DMS79 treated with DMSO at 0.1 percent for 48 hours (cell line): ENCODE measurements around the gene NPSR1.
"Not testable (repeated sequence)": the region's sequence is repeated elsewhere in the genome, so short reads cannot be mapped to it uniquely, and the experiment has no call there.

Experiments used
- DNase-seq: peaks from one replicate; lab custom pipeline; 2025; lab: John Stamatoyannopoulos, UW

The NPSR1 gene, protein sequence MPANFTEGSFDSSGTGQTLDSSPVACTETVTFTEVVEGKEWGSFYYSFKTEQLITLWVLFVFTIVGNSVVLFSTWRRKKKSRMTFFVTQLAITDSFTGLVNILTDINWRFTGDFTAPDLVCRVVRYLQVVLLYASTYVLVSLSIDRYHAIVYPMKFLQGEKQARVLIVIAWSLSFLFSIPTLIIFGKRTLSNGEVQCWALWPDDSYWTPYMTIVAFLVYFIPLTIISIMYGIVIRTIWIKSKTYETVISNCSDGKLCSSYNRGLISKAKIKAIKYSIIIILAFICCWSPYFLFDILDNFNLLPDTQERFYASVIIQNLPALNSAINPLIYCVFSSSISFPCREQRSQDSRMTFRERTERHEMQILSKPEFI

GRCh38 chr7:34657632-34658268, at the start of gene NPSR1:
Gene NPSR1 (plus strand): TSS chr7:34658218. CDS start chr7:34658413, 195 bp downstream.
- no peak for DNase-seq

GRCh38 chr7:34612661-34613060, 45.4 kb upstream of the NPSR1 start:
- DNase-seq, result no peak

DNA sequence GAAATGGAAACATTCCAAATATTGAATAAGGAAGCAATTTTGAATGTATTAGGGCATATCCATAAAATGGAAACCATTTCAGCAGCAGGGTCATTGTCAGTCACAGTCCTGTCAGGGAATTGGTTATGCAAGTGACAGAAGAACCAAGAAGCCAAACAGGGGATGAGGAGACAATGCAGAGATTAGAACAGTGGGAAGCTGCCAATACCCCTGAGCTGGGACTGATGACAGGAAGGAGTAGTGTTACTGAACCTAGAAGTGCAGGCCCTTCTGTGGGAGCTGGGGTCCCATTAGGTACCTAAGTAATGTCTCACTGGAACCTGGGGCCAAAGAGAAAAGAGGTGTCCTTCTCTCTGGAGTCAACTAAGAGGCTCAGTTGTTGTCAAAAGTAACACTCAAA, 37.6 kb upstream of the NPSR1 start:
- DNase-seq, result no peak

- no peak for DNase-seq
These were observed 35.8 kb upstream of the NPSR1 start for GRCh38 chr7:34622182-34622581.

GRCh38 chr7:34622771-34623250, 35.2 kb upstream of the NPSR1 start:
- DNase-seq, result no peak

- not testable (repeated sequence) for DNase-seq
These were observed 29.4 kb upstream of the NPSR1 start for GRCh38 chr7:34628618-34629017.

GRCh38 chr7:34652809-34653208, 5.2 kb upstream of the NPSR1 start:
- no peak for DNase-seq

DNA sequence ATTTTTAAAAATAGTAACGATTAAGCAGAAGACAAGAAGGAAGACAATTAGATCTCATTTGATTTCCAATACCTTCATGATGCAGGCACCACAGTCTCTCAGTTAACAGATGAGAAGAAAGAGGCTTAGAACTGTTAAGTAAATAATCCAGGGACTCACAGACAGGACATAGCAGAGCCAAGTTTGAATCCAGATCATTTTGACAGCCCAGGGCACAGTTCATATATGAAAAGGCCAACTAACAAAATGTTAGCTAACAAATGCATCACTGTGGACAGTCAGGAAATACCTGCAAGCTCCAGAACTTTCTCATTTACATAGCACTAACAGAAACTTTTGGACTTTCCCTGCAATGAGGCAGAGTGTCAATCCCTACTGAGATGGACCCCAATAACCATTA, 4.2 kb upstream of the NPSR1 start:
- DNase-seq, result no peak

DNA sequence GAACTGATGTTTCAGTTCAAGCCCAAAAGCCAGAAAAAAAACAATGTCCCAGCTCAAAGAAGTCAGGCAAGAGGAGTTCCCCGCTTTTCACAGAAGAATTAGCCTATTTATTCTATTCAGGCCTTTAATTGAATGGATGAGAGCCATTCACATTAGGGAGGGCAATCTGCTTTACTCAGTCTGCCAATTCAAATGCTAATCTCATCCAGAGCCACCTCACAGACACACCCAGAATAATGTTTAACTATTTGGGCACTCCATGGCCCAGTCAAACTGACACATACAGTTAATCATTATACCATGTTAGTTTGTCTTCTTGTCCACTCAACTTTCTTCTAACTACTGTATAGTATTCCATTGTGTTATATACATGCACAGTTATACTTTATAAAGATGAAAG, 2.6 kb upstream of the NPSR1 start:
- DNase-seq, result no peak

DNA sequence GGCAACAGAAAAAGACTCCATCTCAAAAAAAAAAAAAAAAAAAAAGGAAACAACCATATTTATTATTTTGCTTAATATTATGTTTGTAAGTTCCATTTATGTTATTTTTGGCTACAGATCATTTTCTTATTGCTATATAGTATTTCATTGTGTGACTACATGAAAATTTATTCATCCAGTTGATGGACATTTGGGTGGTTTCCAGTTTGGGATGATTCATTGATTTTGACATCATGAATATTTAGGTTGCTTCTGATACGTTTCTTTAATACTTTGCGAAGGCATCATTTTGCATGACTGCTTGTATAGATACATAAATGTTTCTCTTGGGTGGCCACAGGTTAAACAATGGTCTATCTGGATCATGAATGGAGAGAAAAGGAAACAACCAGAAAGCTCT, 2.0 kb upstream of the NPSR1 start:
- DNase-seq, result no peak

GRCh38 chr7:34659472-34660075, 1.6 kb downstream of the NPSR1 start:
- DNase-seq, result no peak

- no peak for DNase-seq
These were observed 4.2 kb downstream of the NPSR1 start for GRCh38 chr7:34662058-34662708.

- DNase-seq, result no peak
These were observed 6.7 kb downstream of the NPSR1 start for GRCh38 chr7:34664755-34665154.

- no peak for DNase-seq
These were observed 14.4 kb downstream of the NPSR1 start for GRCh38 chr7:34672430-34672829.

DNA sequence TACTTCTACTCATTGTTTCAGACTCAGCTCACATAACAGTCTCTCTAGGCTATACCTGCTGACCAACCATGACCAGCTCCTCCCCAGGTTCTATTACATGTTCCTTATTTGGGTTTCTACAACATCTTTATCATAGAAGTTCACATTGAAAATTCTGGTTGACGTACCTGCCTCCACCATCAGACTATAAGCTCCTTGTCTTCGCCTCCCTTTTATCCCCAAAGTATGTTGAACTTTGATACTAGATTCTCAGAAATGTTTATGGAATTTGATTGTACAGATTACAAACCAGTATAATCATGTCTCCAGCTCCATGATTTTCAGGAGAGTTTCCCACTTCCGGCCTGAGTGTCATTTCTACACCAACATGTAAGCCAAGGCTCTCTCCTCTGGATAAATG, 15.0 kb downstream of the NPSR1 start:
- no peak for DNase-seq

GRCh38 chr7:34675749-34676374, 17.8 kb downstream of the NPSR1 start:
- no peak for DNase-seq

DNA sequence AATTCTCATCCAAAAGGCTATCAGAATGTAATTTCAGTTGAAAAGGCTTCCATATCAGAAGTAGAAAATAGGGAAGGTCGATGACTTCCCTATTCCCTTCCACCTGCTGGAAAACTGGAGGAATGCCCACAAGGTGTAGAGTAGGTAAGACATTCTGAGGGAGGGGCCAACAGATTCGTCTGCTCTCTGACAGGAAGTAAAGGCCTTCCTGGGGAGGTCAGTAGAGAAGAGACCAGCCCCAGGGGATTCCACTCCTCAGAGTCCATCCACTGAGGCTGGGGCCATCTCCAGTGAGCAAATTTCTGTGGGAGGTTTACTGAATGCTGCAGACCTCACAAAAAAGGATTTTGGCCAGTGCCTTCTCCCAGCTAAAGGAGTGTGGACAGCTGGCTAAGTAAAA, 19.5 kb downstream of the NPSR1 start:
- no peak for DNase-seq

GRCh38 chr7:34687529-34687928, 29.5 kb downstream of the NPSR1 start:
- no peak for DNase-seq

GRCh38 chr7:34696415-34696814, 38.4 kb downstream of the NPSR1 start:
- DNase-seq, result no peak

DNA sequence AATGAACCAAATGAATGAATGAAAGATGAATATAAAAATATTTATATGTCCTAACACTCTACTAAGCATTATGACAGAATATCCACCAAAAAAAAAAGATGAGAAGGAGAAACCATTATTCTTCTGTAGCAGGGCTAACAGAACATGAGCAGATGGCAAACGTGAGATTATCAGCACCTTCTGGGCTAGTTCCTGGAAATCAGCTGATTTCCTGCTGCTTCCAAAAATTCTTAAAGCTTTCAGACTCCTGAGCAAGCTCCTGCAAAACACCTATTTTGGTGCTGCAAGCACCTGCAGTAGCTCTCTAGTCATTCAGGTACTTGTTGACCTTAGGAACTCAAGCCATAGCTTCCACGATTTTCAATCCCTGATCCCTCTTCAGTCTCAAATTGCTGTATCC, 51.8 kb downstream of the NPSR1 start:
- no peak for DNase-seq

DNA sequence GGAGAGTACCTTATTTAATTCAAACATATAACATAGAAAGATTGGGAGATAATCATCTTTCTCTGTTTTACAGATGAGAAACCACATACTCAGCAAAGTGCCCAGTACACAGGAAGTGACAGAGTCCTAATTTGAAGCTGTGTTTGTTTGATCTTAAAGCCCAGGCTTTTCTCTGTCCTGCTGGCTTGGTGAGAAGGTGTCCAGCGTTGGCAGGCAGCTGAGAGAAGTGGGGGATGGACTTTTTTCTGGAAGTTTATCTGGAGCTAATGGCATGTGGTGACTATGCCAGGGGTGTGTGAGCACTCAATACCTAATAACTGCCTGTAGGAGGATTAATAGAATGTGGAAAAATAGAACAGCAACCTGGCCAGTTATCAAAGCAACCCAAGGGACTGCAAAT, 60.8 kb downstream of the NPSR1 start:
- no peak for DNase-seq

GRCh38 chr7:34719636-34720035, 61.6 kb downstream of the NPSR1 start:
- DNase-seq, result no peak
